ENCODE data around the gene PSMC3IP. TPM values are rescaled to one million over a fixed set of nuclear protein-coding genes. Genes with fewer than 3 reads are reported as not detected.
A peak's percentile ranks its signal among the peaks of the same experiment; 100 is the strongest.
"Not testable (repeated sequence)": the region's sequence is repeated elsewhere in the genome, so short reads cannot be mapped to it uniquely, and the experiment has no call there.

Gene PSMC3IP
- total RNA-seq, 1 donor from 2014 or later: 5.6 TPM

GRCh38 chr17:42559075-42559474 is 18.5 kb downstream of the PSMC3IP start:
- TF ChIP-seq CTCF (IDR thresholded peaks at IDR 0.05): no peak
- Mint-ChIP-seq H3K9me3 (ENCODE audit: unreplicated experiment) (no peaks in the 10 kb centered on the region), H3K36me3 (ENCODE audit: unreplicated experiment) (no peaks in the 10 kb centered on the region), H3K4me3 (ENCODE audit: unreplicated experiment) (no peak overlapping the region), H3K27me3 (ENCODE audit: unreplicated experiment) (no peaks in the 10 kb centered on the region), H3K27ac (ENCODE audit: unreplicated experiment) (no peak overlapping the region), H3K4me1 (ENCODE audit: unreplicated experiment) (peaks cover 44% of the 10 kb centered on the region)
- DNase-seq (ENCODE audit: extremely low spot score, unreplicated experiment): no peak

- peak overlapping the region; percentile 91 for H3K4me3 Mint-ChIP-seq (ENCODE audit: unreplicated experiment)
- H3K4me1 Mint-ChIP-seq (ENCODE audit: unreplicated experiment): peaks cover 27% of the 10 kb centered on the region
- DNase-seq (ENCODE audit: extremely low spot score, unreplicated experiment); H3K27ac Mint-ChIP-seq (ENCODE audit: unreplicated experiment); H3K36me3 Mint-ChIP-seq (ENCODE audit: unreplicated experiment); H3K9me3 Mint-ChIP-seq (ENCODE audit: unreplicated experiment); H3K27me3 Mint-ChIP-seq (ENCODE audit: unreplicated experiment): not testable (repeated sequence)
Measured at GRCh38 chr17:42555961-42556617, 21.4 kb downstream of the PSMC3IP start.

- TF ChIP-seq CTCF (IDR thresholded peaks at IDR 0.05): no peak
- Mint-ChIP-seq H3K36me3 (ENCODE audit: unreplicated experiment) (peaks cover 4% of the 10 kb centered on the region), H3K27me3 (ENCODE audit: unreplicated experiment) (no peaks in the 10 kb centered on the region), H3K27ac (ENCODE audit: unreplicated experiment) (peak overlapping the region; percentile 92), H3K4me1 (ENCODE audit: unreplicated experiment) (peaks cover 25% of the 10 kb centered on the region), H3K9me3 (ENCODE audit: unreplicated experiment) (no peaks in the 10 kb centered on the region), H3K4me3 (ENCODE audit: unreplicated experiment) (peak overlapping the region; percentile 91)
- no peak for DNase-seq (ENCODE audit: extremely low spot score, unreplicated experiment)
Measured at GRCh38 chr17:42555122-42555622, 22.4 kb downstream of the PSMC3IP start.

- no peaks in the 10 kb centered on the region for H3K27me3 Mint-ChIP-seq (ENCODE audit: unreplicated experiment)
- peaks cover 4% of the 10 kb centered on the region for H3K36me3 Mint-ChIP-seq (ENCODE audit: unreplicated experiment)
- H3K27ac Mint-ChIP-seq (ENCODE audit: unreplicated experiment): peak overlapping the region; percentile 92
- peak; percentile 93 for DNase-seq (ENCODE audit: extremely low spot score, unreplicated experiment)
- no peak for TF ChIP-seq CTCF (IDR thresholded peaks at IDR 0.05)
- peak overlapping the region; percentile 91 for H3K4me3 Mint-ChIP-seq (ENCODE audit: unreplicated experiment)
- peaks cover 24% of the 10 kb centered on the region for H3K4me1 Mint-ChIP-seq (ENCODE audit: unreplicated experiment)
- H3K9me3 Mint-ChIP-seq (ENCODE audit: unreplicated experiment): no peaks in the 10 kb centered on the region
Measured at GRCh38 chr17:42554250-42555121, 23.0 kb downstream of the PSMC3IP start.

- H3K27ac Mint-ChIP-seq (ENCODE audit: unreplicated experiment): peak overlapping the region; percentile 92
- H3K9me3 Mint-ChIP-seq (ENCODE audit: unreplicated experiment): no peaks in the 10 kb centered on the region
- peaks cover 4% of the 10 kb centered on the region for H3K36me3 Mint-ChIP-seq (ENCODE audit: unreplicated experiment)
- no peak for TF ChIP-seq CTCF (IDR thresholded peaks at IDR 0.05)
- peak overlapping the region; percentile 91 for H3K4me3 Mint-ChIP-seq (ENCODE audit: unreplicated experiment)
- no peak for DNase-seq (ENCODE audit: extremely low spot score, unreplicated experiment)
- peaks cover 24% of the 10 kb centered on the region for H3K4me1 Mint-ChIP-seq (ENCODE audit: unreplicated experiment)
- no peaks in the 10 kb centered on the region for H3K27me3 Mint-ChIP-seq (ENCODE audit: unreplicated experiment)
Measured at GRCh38 chr17:42553866-42554249, 23.7 kb downstream of the PSMC3IP start.

All from osteocyte (in vitro differentiated cells).